Hypothalamus (tissue), 51 donors: ENCODE data around the gene SMARCC1.
"Not testable (repeated sequence)": the region's sequence is repeated elsewhere in the genome, so short reads cannot be mapped to it uniquely, and the experiment has no call there.

Experiments used
- DNase-seq, 51 donors: peaks; one replicate each; lab custom pipeline; 2025; lab: John Stamatoyannopoulos, UW

The SMARCC1 gene

DNA sequence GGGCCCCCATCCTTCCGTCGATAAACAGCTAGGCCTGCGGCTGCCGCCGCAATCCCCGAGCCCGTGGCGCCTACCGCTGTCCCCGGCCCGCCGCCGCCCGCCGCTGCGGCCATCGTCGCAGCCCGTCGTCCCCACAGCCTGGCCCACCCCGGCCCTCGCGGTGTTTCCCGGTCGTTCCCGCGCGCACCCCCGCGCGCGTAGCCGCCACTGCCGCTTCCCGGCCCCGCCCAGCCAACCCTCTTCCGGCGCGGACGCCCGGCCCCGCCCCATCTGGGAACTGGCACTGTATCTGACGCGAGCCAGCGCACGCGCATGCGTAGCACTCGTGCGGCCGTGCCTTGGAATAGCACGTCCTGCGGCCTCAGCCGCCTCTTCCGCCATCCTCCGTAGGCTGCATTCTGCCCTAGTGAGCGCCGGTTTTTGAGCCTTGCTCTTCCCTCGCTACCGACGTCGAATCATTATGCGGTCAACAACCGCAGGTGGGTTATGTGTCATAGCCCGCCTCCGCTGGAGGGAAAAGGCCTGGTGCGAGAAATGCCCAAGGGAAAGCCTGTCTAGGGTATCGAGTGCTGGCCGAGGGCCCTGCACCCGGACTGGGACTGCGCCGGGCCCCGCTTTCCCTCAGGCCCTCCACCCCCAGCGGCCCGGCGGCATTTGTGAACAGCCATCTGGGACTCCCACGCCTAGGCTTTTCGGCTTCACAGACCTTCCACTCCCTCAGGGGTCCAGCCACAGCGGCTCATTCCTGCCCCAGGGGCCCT is at the start of gene SMARCC1:
Gene SMARCC1, minus strand, starts transcription at position 209 of the 761 bp plus-strand sequence. Its CDS starts 96 bp downstream, at position 113.
- peak; percentile 74 to 98 (median 94) for DNase-seq

DNA sequence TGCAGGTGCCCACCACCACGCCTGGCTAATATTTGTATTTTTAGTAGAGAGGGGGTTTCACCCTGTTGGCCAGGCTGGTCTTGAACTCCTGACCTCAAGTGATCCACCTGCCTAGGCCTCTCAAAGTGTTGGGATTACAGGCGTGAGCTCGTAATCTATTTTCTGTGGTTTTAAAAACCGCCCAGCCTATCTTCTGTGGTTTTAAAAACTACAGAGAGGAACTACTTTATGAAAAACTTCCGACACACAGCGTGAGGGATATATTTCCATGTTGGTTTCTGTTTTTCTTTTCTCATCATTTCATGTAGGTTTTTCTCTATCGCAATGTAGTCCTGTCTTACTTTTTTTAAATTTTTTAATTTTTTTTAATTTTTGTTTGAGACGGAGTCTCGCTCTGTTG is 47.8 kb upstream of the SMARCC1 start:
- DNase-seq: not testable (repeated sequence)

DNA sequence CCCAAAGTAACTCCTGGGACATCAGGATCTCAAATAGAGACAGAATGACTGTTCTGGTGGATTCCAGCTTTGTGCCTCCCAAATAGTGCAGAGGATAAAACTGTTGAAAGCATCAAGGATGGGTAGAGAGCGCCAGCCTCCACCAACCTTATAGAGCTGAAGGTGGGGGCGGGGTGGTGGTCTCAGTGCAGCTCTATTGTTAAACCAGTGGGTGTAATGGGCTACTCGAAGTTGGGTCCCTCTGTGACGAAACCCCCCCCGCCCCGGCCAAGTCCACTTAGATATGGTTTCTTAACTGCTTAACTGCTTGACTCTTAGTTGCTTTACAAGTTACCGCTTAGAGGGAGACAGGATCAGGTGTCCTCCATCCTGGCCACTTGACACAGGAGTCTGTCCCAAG is 43.9 kb upstream of the SMARCC1 start:
- no peak for DNase-seq

DNA sequence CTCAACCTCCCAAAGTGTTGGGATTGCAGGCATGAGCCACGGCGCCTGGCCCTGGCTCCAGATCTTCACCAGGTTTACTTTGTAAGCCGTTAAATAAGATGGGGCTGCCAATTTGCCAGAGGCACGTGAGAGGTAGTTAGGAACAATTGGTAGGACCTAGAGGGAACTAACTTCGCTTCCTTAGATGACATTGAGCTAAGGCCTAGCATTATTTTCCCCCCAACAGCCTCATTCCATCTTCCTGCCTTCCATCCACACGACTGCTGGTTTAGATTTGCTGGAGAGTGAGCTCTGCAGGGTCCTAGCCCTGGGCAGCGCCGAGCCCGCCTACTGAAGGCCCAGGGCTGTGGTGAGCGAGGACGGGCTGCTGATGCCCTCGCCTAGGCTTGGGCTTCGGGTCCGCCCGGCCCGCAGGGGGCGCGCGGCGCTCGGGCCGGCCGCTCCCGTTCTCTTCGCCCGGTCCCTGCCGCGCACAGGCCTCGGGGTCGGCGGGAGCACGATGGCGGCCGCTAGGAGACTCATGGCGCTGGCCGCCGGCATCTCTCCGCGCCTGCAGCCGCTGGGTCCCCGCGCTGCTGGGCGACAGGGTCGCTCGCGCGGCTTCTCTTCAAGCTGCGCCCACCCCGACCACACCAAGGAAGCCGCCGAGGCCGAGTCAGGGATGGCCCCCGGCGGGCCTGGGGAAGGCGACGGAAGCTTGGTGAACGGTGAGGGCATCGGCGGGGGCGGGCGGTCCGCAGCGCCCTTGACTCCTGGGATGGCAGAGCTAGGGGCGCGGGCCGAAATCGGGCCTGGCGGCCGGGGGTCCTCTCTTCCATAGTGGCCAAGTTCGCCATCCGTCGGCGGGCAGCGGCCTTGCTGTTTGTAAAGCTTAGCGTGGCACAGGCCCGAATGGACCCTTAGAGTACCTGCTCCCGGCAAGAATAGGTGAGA is 43.1 kb upstream of the SMARCC1 start:
- DNase-seq: peak in 49 of 51 donors; percentile 4 to 84 (median 62)

DNA sequence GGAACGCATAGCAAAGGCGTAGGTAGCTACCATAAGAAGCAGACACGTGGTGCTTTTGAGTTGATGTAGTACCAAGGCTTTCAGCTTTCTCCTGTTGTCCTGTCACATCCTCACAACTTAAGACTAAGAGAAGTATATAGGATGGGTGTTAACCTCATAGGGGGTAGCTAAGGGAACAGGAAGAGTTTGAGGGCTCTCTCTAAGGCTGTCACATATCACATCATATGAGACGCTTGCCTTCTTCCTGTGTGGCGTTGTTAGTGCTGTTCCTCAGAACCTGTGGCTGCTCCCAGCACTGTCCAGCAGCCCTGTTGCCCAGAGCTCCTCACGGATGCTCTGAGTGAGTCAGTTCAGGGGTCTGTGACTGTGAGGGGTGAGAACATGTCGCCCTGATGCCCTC is 35.9 kb upstream of the SMARCC1 start:
- no peak for DNase-seq

DNA sequence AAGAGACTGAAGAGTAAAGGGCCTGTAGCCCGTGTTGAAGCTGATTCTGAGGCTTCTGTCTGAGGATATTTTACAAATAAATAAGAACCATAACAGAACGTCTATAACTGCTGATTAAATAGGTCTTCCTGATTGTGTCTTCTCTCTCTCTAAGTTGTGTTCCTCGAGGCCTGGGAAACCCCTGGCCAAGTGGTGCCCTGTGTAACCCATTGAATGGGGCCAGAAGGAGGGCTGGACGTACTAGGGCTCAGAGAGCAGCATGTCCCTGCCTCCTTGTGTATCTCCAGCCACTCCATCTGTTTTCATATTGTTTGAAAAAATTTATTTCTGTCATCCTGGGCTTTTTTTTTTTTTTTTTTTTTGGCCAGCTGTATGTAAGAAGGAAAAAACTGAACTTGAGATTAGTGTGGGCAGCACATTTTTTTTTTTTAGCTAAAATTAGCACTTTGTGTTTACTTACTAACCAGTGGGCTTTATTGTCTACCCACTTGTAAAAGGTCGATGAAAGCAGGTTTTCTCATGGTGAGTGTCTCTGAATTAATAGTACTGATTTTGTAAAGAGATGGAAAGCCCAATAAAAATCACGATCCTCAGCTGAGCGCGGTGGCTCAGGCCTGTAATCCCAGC is 32.0 kb upstream of the SMARCC1 start:
- DNase-seq: peak in 2 of 51 donors; percentile 5 to 6

DNA sequence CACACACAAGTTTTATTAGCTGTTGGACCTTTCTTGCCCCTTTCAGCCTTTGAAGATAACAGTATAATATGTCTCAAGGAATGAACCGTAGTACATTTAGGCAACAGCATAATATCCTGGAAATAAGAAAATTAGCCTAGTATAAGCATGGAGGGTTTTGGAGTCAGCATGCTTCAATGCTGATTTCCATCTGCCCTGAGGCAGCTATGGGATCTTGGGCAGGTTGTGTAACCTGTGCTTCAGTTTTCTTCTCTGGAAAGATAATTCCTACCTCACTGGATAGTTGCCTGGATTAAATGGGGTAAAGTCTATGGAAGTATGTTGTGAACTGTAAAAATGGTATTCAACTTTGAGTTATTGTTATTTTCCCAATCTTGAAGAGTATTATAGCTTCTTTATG is 22.9 kb upstream of the SMARCC1 start:
- DNase-seq: no peak

DNA sequence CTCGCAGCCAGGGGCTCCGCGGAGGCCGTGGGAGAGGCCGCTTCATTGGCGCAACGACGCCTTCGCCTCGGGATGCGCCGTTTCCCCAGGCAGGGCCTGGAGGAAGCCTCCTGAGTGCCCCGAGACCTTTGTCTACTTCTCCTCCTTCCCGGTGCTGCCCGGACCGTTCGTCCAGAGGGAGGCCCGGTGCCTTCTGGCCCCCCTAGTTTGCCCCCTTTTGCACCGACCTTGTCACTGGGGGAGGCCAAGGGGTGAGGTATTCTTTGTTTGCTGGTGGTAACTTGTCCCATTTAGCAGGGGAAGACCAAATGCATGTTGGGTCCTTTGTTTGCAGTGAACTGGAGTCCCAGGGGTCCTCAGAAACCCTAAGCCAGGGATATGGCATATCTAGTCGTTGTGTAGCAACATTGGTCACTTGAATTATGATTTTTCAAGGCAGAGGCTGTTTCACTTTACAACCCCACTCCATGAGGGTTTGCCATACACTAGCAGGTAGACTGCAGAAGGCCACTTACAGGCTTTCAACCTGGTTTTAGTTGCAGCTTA is 21.9 kb upstream of the SMARCC1 start:
- peak in 2 of 51 donors; percentile 51 to 55 for DNase-seq

DNA sequence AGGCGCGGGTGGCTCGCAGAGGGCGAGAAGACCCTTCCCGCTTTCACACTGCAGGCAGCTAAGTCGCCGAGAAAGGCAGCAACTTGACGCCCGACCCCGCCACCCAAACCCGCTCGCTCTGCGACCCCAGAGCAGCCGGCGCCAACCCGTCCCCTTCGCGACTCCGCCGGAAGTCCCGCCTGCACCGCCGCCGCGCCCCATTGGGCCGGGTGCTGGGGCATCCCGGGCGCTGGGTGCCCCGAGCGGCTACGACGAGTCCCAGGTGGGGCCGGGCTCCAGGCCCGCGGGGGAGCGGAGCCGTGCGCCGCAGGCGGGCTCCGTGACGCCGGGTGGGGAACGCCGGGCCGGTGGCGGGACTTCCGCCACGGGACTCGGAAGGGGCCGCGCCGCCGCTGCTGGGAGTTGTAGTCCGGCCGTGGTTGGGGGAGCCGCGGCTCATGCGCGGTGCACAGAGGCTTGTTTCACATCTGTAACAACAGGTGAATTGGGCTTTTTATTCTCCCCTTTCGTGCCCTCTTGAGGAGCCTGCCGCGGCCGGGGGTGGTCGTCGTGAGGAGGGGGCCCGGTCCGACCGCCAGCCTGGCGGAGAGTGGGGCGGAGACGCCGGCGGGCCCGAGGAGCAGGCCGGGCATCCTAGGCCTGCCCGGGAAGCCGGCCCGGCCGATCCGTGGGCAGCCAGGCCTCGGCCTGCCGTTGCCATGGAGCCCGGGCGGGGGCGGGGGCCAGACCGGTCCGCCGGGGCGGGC is 21.2 kb upstream of the SMARCC1 start, which contains the start of gene DHX30:
Gene DHX30, plus strand, starts transcription at position 405 of the 746 bp plus-strand sequence. CDS start 7,546 bp downstream, outside the sequence.
- DNase-seq: peak; percentile 49 to 97 (median 85)

DNA sequence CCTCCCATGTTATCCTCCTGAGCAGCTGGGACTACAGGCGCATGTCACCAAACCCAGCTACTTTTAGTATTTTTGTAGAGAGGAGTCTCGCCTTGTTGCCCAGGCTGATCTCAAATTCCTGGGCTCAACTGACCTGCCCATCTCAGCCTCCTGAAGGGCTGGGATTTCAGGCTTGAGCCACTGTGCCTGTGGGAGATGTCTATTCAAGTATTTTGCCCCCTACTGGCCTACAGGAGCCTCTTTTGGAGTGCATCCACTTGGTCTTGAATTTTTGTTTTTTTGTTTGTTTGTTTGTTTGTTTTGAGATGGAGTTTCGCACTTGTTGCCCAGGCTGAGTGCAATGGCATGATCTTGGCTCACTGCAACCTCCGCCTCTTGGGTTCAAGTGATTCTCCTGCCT is 18.0 kb upstream of the SMARCC1 start:
- DNase-seq: no peak

DNA sequence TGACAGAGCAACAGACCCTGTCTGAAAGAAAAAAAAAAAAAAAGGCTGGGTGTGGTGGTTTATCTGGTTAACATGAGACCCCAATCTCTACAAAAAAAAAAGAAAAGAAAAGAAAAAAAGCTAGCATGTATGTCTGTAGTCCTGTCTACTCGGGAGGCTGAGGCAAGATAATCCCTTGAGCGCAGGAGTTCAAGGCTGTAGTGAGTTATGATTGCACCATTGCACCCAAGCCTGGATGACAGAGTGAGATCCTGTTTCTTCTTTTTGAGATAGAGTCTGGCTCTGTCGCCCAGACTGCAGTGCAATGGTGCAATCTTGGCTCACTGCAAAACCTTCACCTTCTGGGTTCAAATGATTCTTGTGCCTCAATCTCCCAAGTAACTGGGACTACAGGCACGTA is 12.9 kb upstream of the SMARCC1 start:
- DNase-seq: no peak

DNA sequence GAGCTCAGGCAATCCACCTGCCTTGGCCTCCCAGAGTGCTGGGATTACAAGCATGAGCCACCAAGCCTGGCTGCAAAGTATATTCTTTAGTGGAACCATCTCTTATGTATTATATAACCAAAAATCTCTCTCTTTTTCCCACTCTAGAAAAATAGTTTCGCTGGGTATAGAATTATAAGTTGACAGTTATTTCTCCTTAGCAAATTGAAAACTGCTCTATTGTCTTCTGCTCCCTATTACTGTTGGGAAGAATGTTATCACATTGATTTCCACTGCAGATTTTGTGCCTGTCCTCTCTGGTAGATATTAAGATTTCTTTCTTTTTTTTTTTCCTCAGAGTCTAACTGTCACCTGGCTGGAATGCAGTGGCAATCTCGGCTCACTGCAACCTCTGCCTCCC is 11.0 kb upstream of the SMARCC1 start:
- DNase-seq: no peak

DNA sequence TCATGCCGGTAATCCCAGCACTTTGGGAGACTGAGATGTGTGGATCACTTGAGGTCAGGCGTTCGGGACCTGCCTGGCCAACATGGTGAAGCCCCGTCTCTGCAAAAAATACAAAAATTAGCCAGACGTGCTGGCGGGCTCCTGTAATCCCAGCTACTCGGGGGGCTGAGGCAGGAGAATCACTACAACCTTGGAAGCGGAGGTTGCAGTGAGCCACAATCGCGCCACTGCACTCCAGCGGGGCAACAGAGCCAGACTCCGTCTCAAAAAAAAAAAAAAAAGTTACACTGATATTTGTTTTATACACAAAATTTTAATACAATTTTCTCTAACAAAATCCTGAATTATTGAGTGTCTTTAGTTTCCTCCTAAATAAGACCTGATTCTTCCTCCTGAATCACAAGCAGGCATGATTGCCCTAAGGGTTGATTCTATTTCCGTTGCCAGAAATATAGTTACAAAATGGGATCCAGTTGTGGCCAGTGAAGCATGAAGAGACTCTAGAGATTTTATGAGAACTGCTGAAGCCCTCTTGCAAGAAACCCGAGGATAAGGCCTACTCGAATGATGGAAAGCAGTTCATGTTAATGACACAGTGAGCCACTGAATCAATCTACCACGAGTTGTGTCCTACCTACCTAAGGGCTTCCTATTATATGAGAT is 9.6 kb upstream of the SMARCC1 start:
- DNase-seq: no peak

DNA sequence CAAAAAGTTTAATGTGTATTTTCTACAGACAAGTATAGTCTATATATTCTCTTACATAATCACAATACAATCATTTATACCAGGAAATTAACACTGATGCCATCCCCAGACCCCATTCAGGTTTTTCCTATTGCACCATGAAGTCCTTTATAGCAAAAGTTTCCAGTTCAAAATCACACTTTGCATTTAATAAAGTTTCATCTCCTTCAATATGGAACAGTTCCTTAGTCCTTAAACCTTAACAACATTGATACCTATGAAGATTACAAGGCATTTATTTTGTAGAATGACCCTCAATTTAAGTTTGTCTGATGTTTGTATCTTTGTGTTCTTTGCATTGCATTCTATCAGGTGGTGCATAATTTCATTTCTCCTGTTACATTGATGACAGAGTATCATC is 2.0 kb upstream of the SMARCC1 start:
- DNase-seq: no peak

DNA sequence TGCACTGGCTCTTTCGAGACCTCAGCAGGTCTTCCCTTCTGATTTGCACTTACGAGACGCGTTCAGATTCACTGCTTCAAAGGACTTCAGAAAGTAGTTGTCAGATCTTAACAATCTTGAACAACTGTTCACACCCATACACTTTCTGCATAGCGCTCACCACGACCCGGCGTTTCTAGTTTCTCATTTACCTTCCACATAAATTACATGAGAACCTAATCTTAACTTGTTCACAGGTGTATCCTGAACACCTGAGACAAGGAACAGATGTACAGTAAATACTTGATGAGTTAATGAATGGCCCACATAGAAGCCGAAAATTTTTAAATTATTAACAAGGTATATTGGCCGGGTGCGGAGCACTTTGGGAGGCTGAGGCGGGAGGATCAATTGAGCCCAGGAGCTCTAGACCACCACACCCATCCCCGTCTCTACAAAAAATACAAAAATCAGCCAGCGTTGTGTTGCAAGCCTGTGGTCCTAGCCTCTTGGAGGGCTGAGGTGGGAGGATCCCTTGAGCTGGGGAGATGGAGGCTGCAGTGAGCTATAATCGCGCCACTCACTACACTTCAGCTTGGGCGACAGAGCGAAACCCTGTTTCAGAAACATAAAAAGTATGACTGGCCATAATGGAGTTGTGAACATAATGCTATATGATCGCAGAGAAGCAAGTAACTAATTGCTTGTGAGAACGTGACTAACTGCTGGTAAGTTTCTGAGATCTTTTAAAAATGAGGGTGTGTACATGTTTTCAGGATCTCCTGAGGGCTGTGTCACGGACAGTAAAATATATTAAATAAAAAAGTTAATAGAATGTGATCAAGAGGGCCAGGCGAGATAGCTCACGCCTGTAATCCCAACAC is 984 bp upstream of the SMARCC1 start:
- DNase-seq: no peak

DNA sequence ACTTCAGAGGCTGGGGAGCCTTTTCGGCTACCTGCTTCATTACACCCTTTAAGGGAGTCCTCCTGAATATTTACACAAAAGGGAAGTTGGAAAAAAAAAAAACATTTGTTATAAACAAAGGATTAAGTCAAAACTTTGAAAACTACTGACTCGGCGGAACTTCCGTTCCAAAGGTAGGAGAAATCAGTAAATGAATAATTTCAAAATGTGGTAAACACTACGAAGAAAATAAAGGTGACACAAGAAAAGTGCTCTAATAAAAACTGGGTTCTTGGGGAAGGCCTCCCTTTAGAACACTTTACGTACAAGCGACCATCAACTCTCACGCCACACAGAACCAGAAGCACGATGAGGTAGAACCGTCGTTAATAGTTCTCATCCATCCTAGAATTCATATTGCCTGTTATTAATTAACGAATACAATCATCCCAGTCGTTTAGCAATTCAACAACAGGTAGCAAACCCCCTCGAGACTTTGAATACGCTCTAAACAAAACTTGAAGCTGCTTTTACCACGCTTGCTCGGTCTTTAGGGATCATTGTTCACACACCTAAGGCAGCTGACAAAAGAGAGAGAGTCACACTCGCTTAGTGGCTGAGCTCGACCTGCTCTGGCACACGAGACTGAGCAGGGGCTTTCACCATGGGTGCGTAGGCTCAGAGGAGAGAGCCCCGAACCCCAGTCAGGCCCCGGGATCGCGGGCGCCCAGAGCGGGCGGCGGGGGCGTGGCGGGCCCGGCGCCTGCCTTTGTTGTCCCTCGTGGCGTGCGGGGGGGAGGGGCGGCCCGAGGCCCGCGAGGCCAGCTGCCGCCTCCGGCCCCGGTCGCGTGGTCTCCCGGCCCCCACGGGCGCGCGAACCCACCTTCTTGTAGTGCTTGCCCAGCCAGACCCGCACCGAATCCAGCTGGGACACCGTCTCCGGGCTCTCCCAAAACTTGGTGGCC is 680 bp downstream of the SMARCC1 start:
- DNase-seq: peak in 45 of 51 donors; percentile 36 to 85 (median 66)

DNA sequence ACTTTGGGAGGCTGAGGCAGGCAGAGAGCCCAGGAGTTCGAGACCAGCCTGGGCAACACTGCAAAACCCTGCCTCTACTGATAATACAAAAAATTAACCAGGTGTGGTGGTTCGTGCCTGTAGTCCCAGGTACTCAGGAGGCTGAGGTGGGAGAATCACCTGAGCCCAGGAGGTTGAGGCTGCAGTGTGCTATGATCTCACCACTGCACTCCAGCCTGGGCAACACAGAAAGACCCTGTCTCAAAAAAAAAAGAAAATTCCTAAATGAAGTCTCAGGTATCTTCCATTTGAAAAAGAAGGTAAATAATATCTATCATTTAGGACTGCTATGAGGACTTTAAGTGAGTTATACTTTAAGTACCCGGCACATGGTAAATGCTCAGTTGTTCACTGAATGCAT is 2.9 kb downstream of the SMARCC1 start:
- DNase-seq: no peak
